SU-DHL-6 (cell line): ENCODE data around the gene NFATC2IP.

ENCODE experiments used
- H2AFZ ChIP-seq: fragments of 200-600 bp; sonication (generic); 2 replicates; pipeline ENCODE4 v1.6.1; 2014; ENCODE audit warnings: low read depth, mild to moderate bottlenecking, moderate library complexity, mixed read lengths, antibody characterized with exemption, low read length; ENCODE audit not compliant: severe bottlenecking
- H3F3A ChIP-seq: fragments of 200-600 bp; shearing (Covaris generic); 2 replicates; pipeline ENCODE4 v1.6.0; 2016; ENCODE audit warnings: antibody characterized with exemption, mild to moderate bottlenecking; ENCODE audit not compliant: insufficient read depth
- H3K27ac ChIP-seq: fragments of 200-600 bp; sonication (generic); 2 replicates; pipeline ENCODE4 v1.5.1; 2016; ENCODE audit warnings: low read depth, mild to moderate bottlenecking, low read length, moderate library complexity, mixed read lengths
- H3K27me3 ChIP-seq: fragments of 200-600 bp; sonication (generic), shearing (Covaris generic); 2 replicates; pipeline ENCODE4 v1.6.0; 2014; ENCODE audit warnings: mild to moderate bottlenecking, low read length
- H3K36me3 ChIP-seq: fragments of 200-600 bp; sonication (generic); 2 replicates; pipeline ENCODE4 v1.6.1; 2014; ENCODE audit warnings: mild to moderate bottlenecking, low read length, mixed read lengths
- H3K4me2 ChIP-seq: fragments of 300-600, 200-600 bp; shearing (Covaris generic), sonication (generic); 2 replicates; pipeline ENCODE4 v1.6.0; 2014; ENCODE audit warnings: low read length, low read depth, mild to moderate bottlenecking; ENCODE audit not compliant: poor library complexity, severe bottlenecking
- H3K4me3 ChIP-seq: fragments of 200-600 bp; sonication (generic); 2 replicates; pipeline ENCODE4 v1.5.1; 2014; ENCODE audit warnings: antibody characterized with exemption, low read length, mild to moderate bottlenecking, mixed read lengths; ENCODE audit not compliant: insufficient read depth, poor library complexity, severe bottlenecking
- H3K79me2 ChIP-seq: fragments of 200-600 bp; sonication (generic); 2 replicates; pipeline ENCODE4 v1.6.1; 2014; ENCODE audit warnings: mild to moderate bottlenecking, low read length, moderate library complexity; ENCODE audit not compliant: insufficient read depth
- H3K9ac ChIP-seq: fragments of 200-600 bp; sonication (generic); 2 replicates; pipeline ENCODE4 v1.7.0; 2014; ENCODE audit warnings: mild to moderate bottlenecking, low read length
- H3K9me2 ChIP-seq: fragments of 200-600 bp; sonication (generic); replicated peaks from 2 replicates; pipeline ENCODE4 v1.6.1; 2014; ENCODE audit warnings: low read length; ENCODE audit not compliant: insufficient read depth
- H3K9me3 ChIP-seq: fragments of 200-600 bp; sonication (generic); 2 replicates; pipeline ENCODE4 v1.6.1; 2014; ENCODE audit warnings: low read length, mixed read lengths; ENCODE audit not compliant: insufficient read depth
- H4K20me1 ChIP-seq: fragments of 200-600 bp; sonication (generic); 2 replicates; pipeline ENCODE4 v1.6.1; 2014; ENCODE audit warnings: low read depth, mild to moderate bottlenecking, antibody characterized with exemption, low read length, moderate library complexity, mixed read lengths
- CTCF ChIP-seq: fragments of 200-600 bp; sonication (generic); IDR thresholded peaks from one replicate; pipeline ENCODE4 v1.5.1; 2017; ENCODE audit warnings: antibody characterized with exemption, mild to moderate bottlenecking, low read length, moderate library complexity; ENCODE audit not compliant: insufficient read depth, poor library complexity, severe bottlenecking
- EZH2phosphoT487 ChIP-seq: fragments of 200-600 bp; sonication (generic), shearing (Covaris generic); conservative IDR thresholded peaks from 2 replicates; pipeline ENCODE4 v1.6.1; 2018; ENCODE audit warnings: mild to moderate bottlenecking, antibody characterized with exemption, low read length, moderate library complexity, mixed read lengths

NFATC2IP gene

DNA sequence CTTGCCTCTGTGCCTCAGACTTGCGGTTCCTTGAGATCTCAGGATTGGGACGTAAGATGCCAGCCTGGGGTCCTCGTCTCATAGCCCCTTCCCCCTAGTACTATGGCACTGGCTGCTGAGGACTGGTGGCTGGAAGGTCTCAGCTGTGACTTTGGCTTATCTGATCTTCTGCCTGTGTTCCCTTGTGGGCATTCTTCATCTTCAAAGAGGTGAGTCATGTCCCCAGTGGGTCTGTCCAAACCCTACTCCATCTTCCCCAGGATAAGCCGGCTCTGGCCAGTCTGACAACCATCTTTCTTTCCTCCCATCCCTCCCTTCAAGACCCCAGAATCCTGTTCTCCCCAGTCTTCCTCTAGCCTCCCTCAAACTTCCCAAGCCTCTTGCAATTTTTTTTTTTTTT lies 15.4 kb upstream of the NFATC2IP start:
- Histone ChIP-seq H3K27me3 (no peaks in the 10 kb centered on the region), H3K9ac (no peak overlapping the region), H3F3A (peaks cover 17% of the 10 kb centered on the region), H3K9me3 (no peaks in the 10 kb centered on the region), H4K20me1 (no peaks in the 10 kb centered on the region), H3K9me2 (no peaks in the 10 kb centered on the region), H2AFZ (no peak overlapping the region), H3K36me3 (peaks cover 5% of the 10 kb centered on the region; the same call in 1 of the 2 replicates), H3K4me2 (no peak overlapping the region), H3K27ac (no peak overlapping the region), H3K4me3 (no peak overlapping the region), H3K79me2 (peaks cover 16% of the 10 kb centered on the region)
- no peak for TF ChIP-seq CTCF
- TF ChIP-seq EZH2phosphoT487 = no peak

DNA sequence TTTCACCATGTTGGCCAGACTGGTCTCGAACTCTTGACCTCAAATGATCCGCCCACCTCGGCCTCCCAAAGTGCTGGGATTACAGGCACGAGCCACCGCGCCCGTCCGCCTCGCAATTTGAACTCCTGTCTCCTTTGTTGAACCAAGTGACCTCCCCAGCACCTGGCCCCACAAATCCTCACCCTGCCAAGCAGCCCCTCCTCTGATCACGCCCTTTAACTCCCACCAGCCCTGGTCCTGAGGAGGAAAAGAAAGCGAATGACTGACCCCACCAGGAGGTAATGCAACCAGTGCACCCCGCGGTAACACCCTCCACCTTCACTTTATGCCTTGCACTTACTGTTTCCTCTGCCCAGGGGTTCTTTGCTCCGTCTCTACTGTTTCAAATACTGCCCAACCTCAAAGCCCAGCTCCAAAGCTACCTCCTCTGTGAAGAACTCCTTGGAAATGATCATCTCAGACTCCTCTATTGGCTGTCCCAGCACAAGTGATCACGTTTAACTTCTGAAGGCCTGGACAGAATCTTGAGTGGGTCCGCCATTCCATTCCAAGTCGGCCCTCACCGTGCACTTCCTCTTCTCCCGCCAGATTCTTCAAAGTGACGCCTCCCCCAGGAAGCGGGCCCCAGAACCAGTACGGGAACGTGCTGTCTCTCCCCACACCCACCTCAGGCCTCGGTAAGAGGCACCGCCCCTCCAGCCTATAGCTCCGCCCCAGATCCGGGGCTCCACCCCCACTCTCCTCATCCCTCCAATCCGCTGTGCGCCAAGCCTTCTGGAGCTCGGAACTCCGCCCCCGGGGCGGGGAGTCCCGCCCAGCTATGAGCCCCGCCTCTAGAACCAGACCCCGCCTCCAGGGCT lies 14.6 kb upstream of the NFATC2IP start:
- H3K9me2 ChIP-seq = no peaks in the 10 kb centered on the region
- no peak overlapping the region for H3K4me3 ChIP-seq
- no peak overlapping the region for H3K27ac ChIP-seq
- H3K79me2 ChIP-seq = peaks cover 16% of the 10 kb centered on the region
- no peak overlapping the region for H2AFZ ChIP-seq
- H3K9me3 ChIP-seq = no peaks in the 10 kb centered on the region
- H3F3A ChIP-seq = peaks cover 9% of the 10 kb centered on the region
- peaks cover 5% of the 10 kb centered on the region; the same call in 1 of the 2 replicates for H3K36me3 ChIP-seq
- no peak overlapping the region for H3K9ac ChIP-seq
- no peak overlapping the region for H3K4me2 ChIP-seq
- TF ChIP-seq EZH2phosphoT487 = no peak
- no peak for TF ChIP-seq CTCF
- no peaks in the 10 kb centered on the region for H3K27me3 ChIP-seq
- no peaks in the 10 kb centered on the region for H4K20me1 ChIP-seq

- Histone ChIP-seq H2AFZ (no peak overlapping the region), H3K36me3 (peaks cover 5% of the 10 kb centered on the region; the same call in 1 of the 2 replicates), H3F3A (peaks cover 7% of the 10 kb centered on the region; the same call in 1 of the 2 replicates), H3K9ac (no peak overlapping the region), H3K4me2 (no peak overlapping the region), H4K20me1 (no peaks in the 10 kb centered on the region), H3K27me3 (no peaks in the 10 kb centered on the region), H3K27ac (no peak overlapping the region), H3K9me3 (no peaks in the 10 kb centered on the region), H3K9me2 (no peaks in the 10 kb centered on the region), H3K79me2 (peaks cover 16% of the 10 kb centered on the region), H3K4me3 (no peak overlapping the region)
- no peak for TF ChIP-seq CTCF
- TF ChIP-seq EZH2phosphoT487 = no peak
Observed at GRCh38 chr16:28936784-28937155, 14.0 kb upstream of the NFATC2IP start.
